Naive thymus-derived CD8-positive, alpha-beta T cell (primary cell): ENCODE results near the gene UNC5CL. TPM values are rescaled to one million over a fixed set of nuclear protein-coding genes. Genes with fewer than 3 reads are reported as not detected.

Source experiments
- ATAC-seq, 2 donors: fragments of 150-1000 bp; cut with Tn5 transposase in 1 of 2; sonication (Bioruptor Pico), chemical (Tn5 transposase) in 1 of 2; 1 replicate in 1 of 2; 2 replicates in 1 of 2; pipeline ENCODE4 v1.10.0; 2021; ENCODE audit warnings: mild to moderate bottlenecking in 2 of 2, moderate library complexity in 2 of 2
- POLR2A ChIA-PET: fragments of 350-600 bp; sonication (Branson Sonifier 250); formaldehyde crosslinking; loops from one replicate; lab custom pipeline; 2021; ENCODE audit warnings: antibody characterized with exemption; lab: Charles Lee
- DNase-seq, 10 donors: peaks; one replicate each; pipeline versions ENCODE4 v3.0.0 to v3.0.0-alpha.2; 2020 to 2022
- H3K27ac Mint-ChIP-seq, 10 donors: one replicate each; pipeline ENCODE4 v1.8.0; 2020 to 2022; ENCODE audit warnings: mild to moderate bottlenecking in 10 of 10, mixed read lengths in 10 of 10, moderate library complexity in 4 of 10, inconsistent platforms in 1 of 10
- H3K27me3 Mint-ChIP-seq, 5 donors: one replicate each; pipeline ENCODE4 v1.8.0; 2021 to 2022; ENCODE audit warnings: mixed read lengths in 5 of 5
- H3K36me3 Mint-ChIP-seq, 3 donors: one replicate each; pipeline ENCODE4 v1.8.0; 2020 to 2022; ENCODE audit warnings: mixed read lengths in 3 of 3, mild to moderate bottlenecking in 2 of 3, inconsistent platforms in 1 of 3
- H3K4me1 Mint-ChIP-seq, 4 donors: one replicate each; pipeline ENCODE4 v1.8.0; 2021 to 2022; ENCODE audit warnings: mixed read lengths in 4 of 4
- H3K4me3 Mint-ChIP-seq, 10 donors: one replicate each; pipeline ENCODE4 v1.8.0; 2020 to 2022; ENCODE audit warnings: mild to moderate bottlenecking in 10 of 10, mixed read lengths in 10 of 10, moderate library complexity in 6 of 10, inconsistent platforms in 1 of 10
- H3K9me3 Mint-ChIP-seq, 9 donors: one replicate each; pipeline ENCODE4 v1.8.0; 2020 to 2022; ENCODE audit warnings: mixed read lengths in 9 of 9, mild to moderate bottlenecking in 3 of 9, inconsistent platforms in 1 of 9, moderate library complexity in 1 of 9
- polyA plus RNA-seq, 3 donors: library from polyadenylated mRNA; unstranded; fragments of 300-500 nt; fragmentation: Illumina TruSeq; gene quantifications; one replicate each; pipeline ENCODE4 v1.2.3, GENCODE V29; 2021
- total RNA-seq, 8 experiments: library from RNA in 2 of 8; stranded (reverse) in 2 of 8; gene quantifications; one replicate each; pipeline ENCODE4 v1.2.3 and lab custom pipeline; 2021 to 2026

The UNC5CL gene
- total and polyA plus RNA-seq, 5 experiments from 2014 or later = 0.07 to 7.3 (median 3.3) TPM; not detected in 1

DNA sequence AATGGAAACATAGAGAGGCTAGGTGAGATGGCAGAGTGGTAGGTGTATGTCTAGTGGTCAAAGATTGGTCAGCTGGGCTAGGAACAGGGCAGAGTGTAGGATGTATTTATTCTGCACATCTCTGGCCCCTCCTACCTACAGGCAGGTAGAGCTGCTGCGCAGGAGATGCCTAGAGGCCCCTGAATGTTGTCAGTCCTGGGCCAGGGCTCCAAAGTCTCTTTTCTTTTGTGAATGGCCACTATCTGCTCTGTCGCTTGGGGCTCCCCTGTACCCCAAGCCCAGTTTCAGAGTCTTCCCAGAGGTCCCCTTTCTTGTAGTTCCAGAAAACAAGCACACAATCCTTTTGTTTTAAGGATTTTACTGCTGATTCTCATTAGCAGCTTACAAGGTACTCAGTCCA lies 8.3 kb upstream of the UNC5CL start:
- Mint-ChIP-seq H3K27me3 (no peaks in the 10 kb centered on the region), H3K27ac (no peak overlapping the region), H3K36me3 (peaks cover 0 to 19% (median 8%) of the 10 kb centered on the region in 3 donors)

DNA sequence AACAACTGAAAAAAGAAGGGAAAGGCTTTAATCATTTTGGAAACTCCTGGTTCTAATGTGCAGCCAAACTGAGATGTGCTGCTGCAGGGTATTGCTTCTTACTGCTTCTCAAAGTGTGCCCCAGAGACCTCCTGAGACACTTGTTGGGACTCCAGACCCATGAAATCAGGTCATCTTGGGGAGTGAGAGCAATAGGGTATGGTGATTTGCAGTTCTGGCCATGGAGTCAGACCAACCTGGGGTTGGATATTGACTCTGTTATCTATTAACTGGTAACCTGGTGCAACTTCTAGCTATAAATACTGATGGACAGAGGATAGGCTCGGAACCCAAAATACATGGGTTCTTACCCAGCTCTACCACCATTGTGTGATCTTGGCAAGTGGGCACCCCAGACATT lies 7.1 kb upstream of the UNC5CL start:
- peaks cover 0 to 21% (median 13%) of the 10 kb centered on the region in 3 donors for H3K36me3 Mint-ChIP-seq
- POLR2A ChIA-PET = interaction anchor here (1.5 kb wide), 1 partner anchor 23 kb away, joined by 3 read pairs; no protein-coding TSS in a partner anchor
- H3K4me3 Mint-ChIP-seq = no peak overlapping the region
- H3K4me1 Mint-ChIP-seq = no peaks in the 10 kb centered on the region
- no peak for ATAC-seq
- H3K27ac Mint-ChIP-seq = no peak overlapping the region
- H3K9me3 Mint-ChIP-seq = no peaks in the 10 kb centered on the region
- no peaks in the 10 kb centered on the region for H3K27me3 Mint-ChIP-seq
- DNase-seq = no peak

More for the DNA sequence above, 8.3 kb upstream of the UNC5CL start:
- H3K4me3 Mint-ChIP-seq = no peak overlapping the region
- peaks cover 6 to 12% (median 12%) of the 10 kb centered on the region in 4 donors for H3K4me1 Mint-ChIP-seq
- no peaks in the 10 kb centered on the region for H3K9me3 Mint-ChIP-seq
- POLR2A ChIA-PET = no interaction called here
- DNase-seq (no peak), ATAC-seq (no peak)

DNA sequence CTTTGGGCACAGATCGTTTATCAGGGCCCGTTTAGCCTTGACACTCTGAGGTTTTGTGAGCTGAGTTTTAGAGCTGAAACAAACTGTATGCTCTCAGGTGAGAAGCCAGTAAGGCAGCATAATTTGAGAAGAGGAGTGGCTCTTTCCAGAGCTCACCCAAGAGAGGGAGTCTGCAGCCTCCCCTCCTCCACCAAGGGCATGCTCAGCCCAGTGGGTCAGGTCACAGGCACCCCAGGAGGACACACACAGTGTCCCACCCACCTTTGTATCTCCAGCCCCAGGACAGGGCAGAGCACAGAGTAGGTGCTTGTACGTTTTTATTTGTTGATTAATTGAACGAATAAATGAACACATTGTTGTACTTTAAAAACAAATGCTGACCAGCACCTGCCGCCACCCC lies 6.6 kb upstream of the UNC5CL start:
- POLR2A ChIA-PET = interaction anchor here (1.5 kb wide), 1 partner anchor 24 kb away, joined by 3 read pairs; no protein-coding TSS in a partner anchor
- DNase-seq = no peak
- H3K27me3 Mint-ChIP-seq = no peaks in the 10 kb centered on the region
- no peak overlapping the region for H3K4me3 Mint-ChIP-seq
- peaks cover 0 to 21% (median 11%) of the 10 kb centered on the region in 3 donors for H3K36me3 Mint-ChIP-seq
- no peaks in the 10 kb centered on the region for H3K4me1 Mint-ChIP-seq
- H3K27ac Mint-ChIP-seq = no peak overlapping the region
- no peaks in the 10 kb centered on the region for H3K9me3 Mint-ChIP-seq
- ATAC-seq = no peak

DNA sequence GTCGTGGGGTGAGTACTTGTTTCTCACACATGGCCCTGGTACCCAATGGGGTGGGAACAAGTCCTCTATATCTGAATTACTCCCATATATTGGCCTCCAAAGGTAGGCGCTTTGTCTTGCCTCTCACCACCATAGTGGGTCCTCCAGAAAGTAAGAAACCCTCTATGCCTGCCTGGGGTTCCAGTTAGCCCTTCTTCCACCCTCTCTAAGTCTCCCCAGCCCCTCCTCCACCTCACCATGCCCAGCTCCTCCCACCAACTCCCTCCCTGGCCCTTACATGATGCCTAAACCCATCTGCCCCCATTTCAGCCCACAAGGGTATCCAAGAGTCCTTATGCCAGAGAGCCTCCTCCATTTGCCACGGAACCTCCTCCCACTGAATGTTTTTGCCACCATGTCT lies 4.1 kb upstream of the UNC5CL start:
- Mint-ChIP-seq H3K4me1 (peaks cover 0 to 3% (median under 1%) of the 10 kb centered on the region in 4 donors), H3K27ac (no peak overlapping the region), H3K27me3 (no peaks in the 10 kb centered on the region), H3K36me3 (peaks cover 0 to 11% (median 10%) of the 10 kb centered on the region in 3 donors), H3K4me3 (no peak overlapping the region), H3K9me3 (no peaks in the 10 kb centered on the region)
- ATAC-seq (no peak), DNase-seq (no peak)
- POLR2A ChIA-PET = no interaction called here

DNA sequence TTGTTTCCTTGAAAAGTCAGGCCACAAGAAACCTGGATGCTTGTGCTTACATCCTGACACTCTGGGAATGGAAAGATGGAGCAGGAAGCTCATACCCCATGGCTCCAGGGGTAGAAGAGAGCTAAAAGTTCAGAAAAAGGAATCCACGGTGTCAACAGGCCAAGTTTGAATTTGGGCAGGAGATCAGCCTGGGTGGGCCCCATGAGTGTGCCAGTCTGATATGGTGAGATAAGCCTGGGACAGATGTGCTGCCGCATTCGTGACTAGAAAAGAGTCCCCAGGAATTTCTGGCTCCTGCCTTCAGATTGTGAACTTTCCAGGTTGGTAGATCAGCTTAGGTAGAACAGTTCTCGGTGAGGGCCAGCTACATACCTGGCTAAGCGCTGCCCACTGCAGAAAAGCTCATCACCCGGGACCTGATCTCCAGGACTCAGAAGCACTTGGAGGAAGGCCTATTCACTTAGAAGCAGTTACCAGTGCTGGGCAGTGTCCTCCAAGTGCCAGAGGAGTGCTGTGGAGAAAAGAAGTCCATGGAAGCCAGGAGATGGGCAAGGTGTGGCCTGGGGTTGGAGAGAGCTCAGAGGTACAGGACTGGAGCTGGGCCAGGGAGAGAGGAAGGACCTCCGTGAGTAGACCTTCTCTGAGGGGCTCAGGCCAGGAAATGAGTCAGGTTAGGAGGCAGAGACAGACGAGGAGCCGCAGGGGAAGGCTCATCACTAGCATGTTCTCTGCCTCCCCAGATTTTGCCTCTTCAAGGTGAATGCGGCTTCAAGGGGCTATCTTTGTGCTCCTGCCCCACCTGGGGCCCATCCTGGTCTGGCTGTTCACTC lies 3.4 kb upstream of the UNC5CL start, which contains the start of gene TSPO2:
TSS of gene TSPO2 (plus strand) at position 242 of the 830 bp plus-strand sequence. CDS start at position 761, 519 bp downstream.
- ATAC-seq (no peak), DNase-seq (no peak)
- Mint-ChIP-seq H3K9me3 (no peaks in the 10 kb centered on the region), H3K4me1 (peaks cover 0 to 3% (median under 1%) of the 10 kb centered on the region in 4 donors), H3K27ac (peak within 1 kb of the TSS in 2 of 10 donors; percentile 47 to 83), H3K4me3 (no peak within 1 kb of the TSS), H3K36me3 (peaks cover 0 to 7% (median 6%) of the 10 kb centered on the region in 3 donors), H3K27me3 (no peaks in the 10 kb centered on the region)
- POLR2A ChIA-PET = no interaction called here

DNA sequence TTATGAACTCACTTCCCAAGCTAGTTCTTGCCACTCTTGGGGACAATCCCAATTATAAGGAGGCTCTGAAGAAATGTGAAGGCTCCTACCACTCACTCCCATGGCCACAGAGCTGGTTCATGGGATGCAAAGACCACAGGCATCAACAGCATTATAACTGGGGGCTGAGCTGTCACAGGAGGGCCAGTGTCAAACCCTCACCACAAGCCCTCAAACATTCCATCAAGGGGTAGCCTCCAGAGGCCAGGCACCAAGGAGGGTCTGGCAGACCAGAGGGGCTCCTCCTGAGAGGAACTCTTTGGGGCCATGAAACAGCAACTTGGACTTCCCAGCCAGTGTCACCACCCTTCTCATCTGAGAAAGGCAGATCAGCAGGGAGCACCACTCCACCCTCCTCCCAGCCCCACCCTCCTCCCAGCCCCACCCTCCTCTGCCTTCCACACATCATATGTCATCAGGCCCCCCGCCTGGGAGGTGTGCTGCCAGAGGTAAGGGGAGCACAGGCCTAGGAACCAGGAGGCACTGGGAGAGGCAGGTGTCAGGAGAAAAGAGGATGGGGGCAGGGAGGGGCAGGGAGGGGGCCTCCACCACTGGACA lies 2.0 kb upstream of the UNC5CL start:
- H3K27ac Mint-ChIP-seq = no peak overlapping the region
- POLR2A ChIA-PET = no interaction called here
- no peak for ATAC-seq

DNA sequence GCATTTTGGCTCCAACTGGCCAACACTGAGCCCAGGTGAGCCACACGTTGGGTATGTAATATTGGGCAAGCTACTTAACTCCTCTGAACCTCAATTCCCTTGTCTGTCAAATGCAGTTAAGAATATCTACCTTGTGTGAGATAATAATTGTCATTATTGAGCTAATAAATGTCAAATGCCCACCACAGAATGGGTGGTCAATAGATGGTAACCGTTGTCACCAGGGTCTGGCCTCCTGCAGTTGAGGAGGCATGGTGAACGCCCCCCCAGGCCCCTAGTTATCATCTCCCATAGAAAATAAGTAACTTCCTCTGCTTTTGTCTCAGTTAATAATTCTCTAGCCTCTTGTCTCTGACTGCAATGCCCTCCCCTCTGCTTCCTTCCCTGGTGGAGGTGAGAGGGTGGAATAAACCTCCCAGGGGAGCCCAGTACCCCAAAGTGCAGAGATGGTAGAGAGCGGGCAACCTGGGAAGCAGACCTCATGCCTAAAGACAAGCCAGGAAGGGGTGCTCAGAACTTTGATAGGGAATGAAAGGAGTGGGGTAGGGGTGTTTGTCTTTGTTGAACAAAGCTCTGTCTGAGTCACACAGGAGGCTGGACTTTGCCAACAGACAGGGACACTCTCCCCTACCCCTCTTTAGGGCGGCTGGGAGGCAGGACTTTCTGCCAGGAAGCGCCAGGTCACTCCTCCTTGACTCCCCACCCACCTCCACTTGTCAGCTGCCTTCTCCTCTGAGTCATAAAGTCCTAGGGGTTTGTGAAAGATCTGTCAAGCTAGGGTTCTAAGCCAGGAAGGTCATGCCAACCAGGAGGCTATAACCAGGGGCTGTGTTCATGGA lies 1.3 kb upstream of the UNC5CL start:
- Mint-ChIP-seq H3K9me3 (no peaks in the 10 kb centered on the region), H3K4me1 (peaks cover 0 to 3% (median 2%) of the 10 kb centered on the region in 4 donors), H3K36me3 (peaks cover 0 to 10% (median 7%) of the 10 kb centered on the region in 3 donors), H3K4me3 (no peak overlapping the region), H3K27me3 (no peaks in the 10 kb centered on the region), H3K27ac (no peak overlapping the region)
- POLR2A ChIA-PET = no interaction called here
- ATAC-seq (no peak), DNase-seq (no peak)

More for the DNA sequence above, 2.0 kb upstream of the UNC5CL start:
- H3K4me3 Mint-ChIP-seq = no peak overlapping the region
- H3K9me3 Mint-ChIP-seq = no peaks in the 10 kb centered on the region
- H3K4me1 Mint-ChIP-seq = peaks cover 0 to 3% (median 2%) of the 10 kb centered on the region in 4 donors
- DNase-seq = no peak
- peaks cover 0 to 10% (median 7%) of the 10 kb centered on the region in 3 donors for H3K36me3 Mint-ChIP-seq
- no peaks in the 10 kb centered on the region for H3K27me3 Mint-ChIP-seq

DNA sequence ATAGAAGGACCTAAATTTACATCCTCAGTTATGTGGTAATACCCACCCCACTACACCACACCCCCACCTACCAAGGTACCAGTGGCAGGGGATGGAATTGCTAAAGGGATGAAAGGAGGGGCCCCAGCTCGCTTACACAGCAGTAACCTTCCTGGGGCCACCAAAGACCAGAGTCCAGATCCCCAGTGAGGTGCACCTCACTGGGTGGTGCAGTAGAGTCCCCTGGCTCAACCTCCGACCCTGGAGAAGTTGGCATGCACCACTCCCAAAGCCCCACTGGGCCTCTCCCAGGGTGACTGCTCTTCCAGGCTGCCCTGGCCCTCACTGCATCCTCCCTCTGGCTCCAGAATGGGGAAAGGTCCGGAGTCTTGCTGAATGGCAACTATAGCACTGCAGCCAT lies 816 bp downstream of the UNC5CL start:
- DNase-seq = no peak
- Mint-ChIP-seq H3K9me3 (no peaks in the 10 kb centered on the region), H3K27ac (peak overlapping the region in 1 of 10 donors; percentile 28), H3K36me3 (peaks cover 0 to 6% (median 4%) of the 10 kb centered on the region in 3 donors), H3K4me1 (peaks cover 0 to 3% (median 2%) of the 10 kb centered on the region in 4 donors), H3K27me3 (no peaks in the 10 kb centered on the region), H3K4me3 (no peak overlapping the region)
- no peak for ATAC-seq
- POLR2A ChIA-PET = no interaction called here

DNA sequence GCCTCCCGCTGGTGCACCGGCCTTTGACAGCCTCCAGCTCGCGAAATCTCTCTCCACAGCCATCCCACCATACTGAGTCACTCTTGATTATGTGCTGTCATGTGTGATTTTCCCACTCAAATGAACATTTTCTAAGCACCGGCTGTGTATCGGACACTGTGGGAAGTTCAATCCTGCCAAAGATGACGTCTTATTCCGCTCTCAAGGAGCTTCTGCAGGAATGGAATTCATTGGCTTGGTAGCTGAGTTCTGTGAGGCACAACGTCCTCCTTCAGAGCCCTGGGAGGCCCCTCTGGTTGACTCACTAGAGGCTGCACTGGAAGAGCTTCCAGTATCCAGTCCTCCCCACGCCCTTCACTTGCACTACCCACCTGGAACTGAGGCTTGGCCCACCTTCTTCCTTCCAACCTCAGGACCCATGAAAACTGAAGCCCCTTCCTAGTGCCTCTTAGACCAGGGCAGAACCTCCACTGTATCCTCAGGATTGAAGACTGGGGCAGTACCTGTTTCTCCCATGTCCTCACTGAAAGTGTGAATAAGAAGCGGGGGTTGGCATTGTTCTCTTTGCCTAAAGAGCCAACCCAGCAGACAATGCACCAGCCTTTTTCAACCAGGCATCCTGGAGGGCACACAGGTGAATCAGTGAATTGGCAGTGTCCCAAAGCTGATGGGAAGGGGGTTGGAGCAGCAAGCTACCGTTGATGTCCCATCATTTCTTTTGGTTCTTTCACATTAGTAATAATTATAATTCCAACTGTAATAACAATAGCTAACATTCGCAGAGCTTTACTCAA lies 1.7 kb downstream of the UNC5CL start:
- DNase-seq (no peak), ATAC-seq (no peak)
- H3K36me3 Mint-ChIP-seq = peaks cover 0 to 6% (median 4%) of the 10 kb centered on the region in 3 donors
- POLR2A ChIA-PET = interaction anchor here (0.9 kb wide), 1 partner anchor 9 kb away, joined by 5 read pairs; no protein-coding TSS in a partner anchor
- peak overlapping the region in 3 of 10 donors; percentile 22 to 87 (median 81) for H3K27ac Mint-ChIP-seq
- H3K27me3 Mint-ChIP-seq = no peaks in the 10 kb centered on the region
- H3K9me3 Mint-ChIP-seq = no peaks in the 10 kb centered on the region
- peaks cover 0 to 3% (median 2%) of the 10 kb centered on the region in 4 donors for H3K4me1 Mint-ChIP-seq
- H3K4me3 Mint-ChIP-seq = no peak overlapping the region

DNA sequence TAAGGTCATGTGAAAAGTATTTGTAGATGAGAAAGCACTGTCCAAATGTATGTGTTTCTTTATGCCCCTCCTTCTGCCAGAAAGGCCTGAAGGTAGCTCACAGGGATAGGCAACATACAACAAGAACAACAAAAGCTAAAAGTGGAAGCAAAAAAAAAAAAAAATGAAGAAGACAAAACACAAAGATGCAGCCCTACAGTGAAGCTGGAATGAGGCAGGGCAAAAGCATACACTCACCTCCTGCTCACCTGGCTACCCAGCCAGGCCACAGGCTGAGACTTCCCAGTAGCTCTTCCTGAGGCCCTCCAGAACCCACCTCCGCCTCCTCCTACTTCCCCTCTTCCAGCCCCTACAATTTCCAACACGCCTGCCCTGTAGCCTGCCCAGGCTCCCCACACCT lies 2.4 kb downstream of the UNC5CL start:
- POLR2A ChIA-PET = interaction anchor here (0.7 to 0.9 kb wide), 2 partner anchors 8 to 28 kb away, joined by 3 to 5 read pairs; no protein-coding TSS in a partner anchor
- H3K4me1 Mint-ChIP-seq = peaks cover 0 to 3% (median 2%) of the 10 kb centered on the region in 4 donors
- no peaks in the 10 kb centered on the region for H3K9me3 Mint-ChIP-seq
- DNase-seq = no peak
- no peak for ATAC-seq
- H3K27me3 Mint-ChIP-seq = no peaks in the 10 kb centered on the region
- peaks cover 0 to 4% (median 0%) of the 10 kb centered on the region in 3 donors for H3K36me3 Mint-ChIP-seq
- no peak overlapping the region for H3K4me3 Mint-ChIP-seq
- peak overlapping the region in 2 of 10 donors; percentile 25 to 81 for H3K27ac Mint-ChIP-seq

DNA sequence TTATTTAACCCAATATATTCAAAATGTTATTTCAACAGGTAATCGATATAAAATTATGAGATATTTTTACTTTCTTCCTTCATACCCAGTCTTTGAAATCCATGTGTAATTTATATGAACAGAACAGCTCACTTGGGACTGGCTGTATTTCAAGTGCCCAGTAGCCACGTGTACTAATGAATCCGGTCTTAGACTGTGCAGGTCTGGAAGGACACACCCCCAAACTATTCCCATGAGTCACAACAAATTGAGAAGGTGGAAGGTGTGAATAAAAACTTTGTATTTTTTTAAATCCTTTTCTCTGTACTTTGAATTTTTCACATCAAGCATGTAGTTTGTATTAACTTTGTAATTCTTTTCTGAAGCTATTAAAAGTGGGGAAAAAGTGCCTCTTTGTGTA lies 2.8 kb downstream of the UNC5CL start:
- H3K9me3 Mint-ChIP-seq = no peaks in the 10 kb centered on the region
- H3K36me3 Mint-ChIP-seq = peaks cover 0 to 4% (median 0%) of the 10 kb centered on the region in 3 donors
- H3K27me3 Mint-ChIP-seq = no peaks in the 10 kb centered on the region
- peaks cover 0 to 3% (median 2%) of the 10 kb centered on the region in 4 donors for H3K4me1 Mint-ChIP-seq
- H3K27ac Mint-ChIP-seq = peak overlapping the region in 2 of 10 donors; percentile 25 to 81
- ATAC-seq (no peak), DNase-seq (no peak)
- H3K4me3 Mint-ChIP-seq = no peak overlapping the region
- POLR2A ChIA-PET = interaction anchor here (0.7 kb wide), 1 partner anchor 28 kb away, joined by 3 read pairs; no protein-coding TSS in a partner anchor
